ENCODE results near the gene TNS1. TPM values are rescaled to one million over a fixed set of nuclear protein-coding genes. Genes with fewer than 3 reads are reported as not detected.
A peak's percentile ranks its signal among the peaks of the same experiment; 100 is the strongest.

Gene TNS1
- total RNA-seq, 1 experiment from 2014 or later = 3.0 TPM

- Histone ChIP-seq H3K27ac (no peak overlapping the region), H3K27me3 (no peaks in the 10 kb centered on the region), H3K36me3 (no peaks in the 10 kb centered on the region), H3K4me3 (no peak overlapping the region), H3K9me3 (replicated peaks) (no peaks in the 10 kb centered on the region), H3K4me1 (peaks cover 9% of the 10 kb centered on the region)
- no peak for DNase-seq
Measured at GRCh38 chr2:217856159-217856558, 146.6 kb downstream of the TNS1 start.

DNA sequence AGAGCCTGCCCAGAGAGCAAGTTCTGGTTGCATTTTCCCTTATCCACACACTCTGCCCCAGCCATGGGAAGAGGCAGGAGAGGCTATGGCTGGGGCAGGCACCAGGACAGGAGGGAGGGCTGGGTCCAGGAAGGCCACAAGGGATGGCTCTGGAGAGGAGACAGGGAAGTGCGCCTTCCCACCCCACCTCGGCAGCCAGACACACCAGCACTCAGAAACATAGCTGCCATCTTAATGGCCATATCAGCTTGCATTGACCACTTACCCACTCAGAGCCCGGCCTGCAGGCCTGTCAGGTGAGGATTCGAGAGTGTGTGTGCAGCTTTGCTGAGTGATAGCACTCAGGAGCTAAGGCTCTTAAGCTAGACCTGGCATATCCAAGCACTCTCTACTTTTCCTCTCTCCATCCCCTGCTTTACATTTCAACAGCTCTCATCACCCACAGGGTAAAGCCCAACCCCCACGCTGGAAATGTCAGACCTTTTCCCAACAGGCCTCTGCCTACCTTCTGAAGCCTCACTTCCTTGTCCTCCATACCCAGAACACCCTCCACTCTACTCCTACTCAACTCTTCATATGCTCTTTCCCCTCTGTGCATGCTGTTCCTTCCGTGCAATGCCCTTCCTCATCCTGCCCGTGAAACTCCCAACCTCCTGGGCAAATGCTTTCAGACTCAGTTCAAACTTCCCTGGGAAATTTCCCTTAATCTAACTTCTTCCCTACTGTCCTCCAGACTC lies 147.9 kb downstream of the TNS1 start:
- no peaks in the 10 kb centered on the region for H3K9me3 ChIP-seq (replicated peaks)
- no peak for DNase-seq
- peaks cover 15% of the 10 kb centered on the region for H3K4me1 ChIP-seq
- no peaks in the 10 kb centered on the region for H3K36me3 ChIP-seq
- H3K4me3 ChIP-seq = no peak overlapping the region
- H3K27ac ChIP-seq = no peak overlapping the region
- no peaks in the 10 kb centered on the region for H3K27me3 ChIP-seq

- Histone ChIP-seq H3K9me3 (replicated peaks) (no peaks in the 10 kb centered on the region), H3K27me3 (no peaks in the 10 kb centered on the region), H3K4me1 (peaks cover 15% of the 10 kb centered on the region), H3K36me3 (no peaks in the 10 kb centered on the region), H3K27ac (no peak overlapping the region), H3K4me3 (no peak overlapping the region)
- DNase-seq = no peak
Measured at GRCh38 chr2:217853961-217854360, 148.8 kb downstream of the TNS1 start.

DNA sequence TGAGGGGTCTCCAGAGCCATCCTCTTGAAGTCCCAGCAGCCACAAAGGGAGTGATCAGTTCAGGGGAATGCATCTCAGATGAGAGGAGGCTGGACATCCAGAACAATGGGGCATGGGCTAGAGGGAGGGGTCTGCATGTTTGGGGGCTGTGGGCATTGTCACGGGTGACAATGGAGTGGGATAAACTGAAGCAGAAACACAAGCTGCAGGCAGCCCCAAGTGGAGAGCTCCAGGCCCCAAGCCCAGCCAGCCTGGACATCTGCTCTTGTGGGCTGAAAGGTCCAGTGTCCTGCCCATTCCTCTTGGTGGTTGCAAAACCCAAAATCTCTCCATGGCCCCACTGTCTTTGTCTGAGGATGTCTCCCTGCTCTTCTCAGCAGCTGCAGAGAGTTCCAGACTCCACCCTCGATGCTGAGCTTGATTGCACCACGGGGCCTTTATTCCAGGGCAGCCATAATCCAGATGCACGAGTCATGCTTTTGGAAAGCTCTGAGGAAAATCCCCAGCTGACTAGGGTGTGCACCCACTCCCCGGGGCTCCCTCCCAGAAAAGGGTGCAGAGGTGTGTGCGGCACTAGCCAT lies 149.4 kb downstream of the TNS1 start:
- no peak overlapping the region for H3K4me3 ChIP-seq
- DNase-seq = peak in 1 of 2 experiments; percentile 36
- H3K4me1 ChIP-seq = peaks cover 15% of the 10 kb centered on the region
- H3K36me3 ChIP-seq = no peaks in the 10 kb centered on the region
- no peaks in the 10 kb centered on the region for H3K27me3 ChIP-seq
- H3K27ac ChIP-seq = no peak overlapping the region
- H3K9me3 ChIP-seq (replicated peaks) = no peaks in the 10 kb centered on the region

GRCh38 chr2:217852555-217853211 lies 150.1 kb downstream of the TNS1 start:
- no peaks in the 10 kb centered on the region for H3K27me3 ChIP-seq
- H3K27ac ChIP-seq = no peak overlapping the region
- H3K4me1 ChIP-seq = peaks cover 15% of the 10 kb centered on the region
- H3K36me3 ChIP-seq = no peaks in the 10 kb centered on the region
- no peak for DNase-seq
- H3K9me3 ChIP-seq (replicated peaks) = no peaks in the 10 kb centered on the region
- H3K4me3 ChIP-seq = no peak overlapping the region

DNA sequence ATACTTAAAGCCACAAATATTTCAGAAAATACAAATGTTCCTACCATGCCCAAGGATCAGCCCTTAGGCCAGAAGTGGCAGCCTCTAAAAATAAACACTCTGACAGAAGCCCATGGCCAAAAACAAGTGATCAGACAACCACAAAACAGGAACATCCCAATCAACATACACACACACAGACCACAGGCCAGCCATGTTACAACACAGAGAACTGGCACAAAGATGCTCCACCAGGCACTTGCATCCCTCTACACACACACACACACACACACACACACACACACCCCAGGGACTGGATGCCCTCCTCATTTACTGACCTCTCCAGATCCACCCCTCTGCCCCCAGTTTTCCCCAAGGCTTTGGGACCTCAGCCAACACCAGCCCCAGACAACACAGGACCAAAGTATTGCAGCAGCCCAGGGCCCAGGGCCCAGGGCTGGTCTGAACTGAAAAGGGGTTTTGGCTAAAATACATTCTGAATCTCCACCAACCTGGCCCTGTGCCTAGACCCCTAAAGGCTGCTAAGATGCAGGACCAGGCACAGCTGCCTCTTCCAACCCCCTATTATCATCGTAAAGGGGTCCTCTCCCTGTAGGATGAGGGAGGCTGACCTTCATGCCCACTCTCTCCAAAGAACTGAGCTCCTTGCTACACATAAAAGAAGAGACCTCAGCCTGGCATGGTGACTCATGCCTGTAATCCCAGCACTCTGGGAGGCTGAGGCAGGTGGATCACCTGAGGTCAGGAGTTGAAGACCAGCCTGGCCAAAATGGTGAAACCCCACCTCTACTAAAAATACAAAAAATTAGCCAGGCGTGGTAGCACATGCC lies 151.4 kb downstream of the TNS1 start:
- H3K9me3 ChIP-seq (replicated peaks) = no peaks in the 10 kb centered on the region
- peaks cover 15% of the 10 kb centered on the region for H3K4me1 ChIP-seq
- H3K27me3 ChIP-seq = no peaks in the 10 kb centered on the region
- H3K4me3 ChIP-seq = no peak overlapping the region
- H3K36me3 ChIP-seq = no peaks in the 10 kb centered on the region
- H3K27ac ChIP-seq = no peak overlapping the region
- no peak for DNase-seq

DNA sequence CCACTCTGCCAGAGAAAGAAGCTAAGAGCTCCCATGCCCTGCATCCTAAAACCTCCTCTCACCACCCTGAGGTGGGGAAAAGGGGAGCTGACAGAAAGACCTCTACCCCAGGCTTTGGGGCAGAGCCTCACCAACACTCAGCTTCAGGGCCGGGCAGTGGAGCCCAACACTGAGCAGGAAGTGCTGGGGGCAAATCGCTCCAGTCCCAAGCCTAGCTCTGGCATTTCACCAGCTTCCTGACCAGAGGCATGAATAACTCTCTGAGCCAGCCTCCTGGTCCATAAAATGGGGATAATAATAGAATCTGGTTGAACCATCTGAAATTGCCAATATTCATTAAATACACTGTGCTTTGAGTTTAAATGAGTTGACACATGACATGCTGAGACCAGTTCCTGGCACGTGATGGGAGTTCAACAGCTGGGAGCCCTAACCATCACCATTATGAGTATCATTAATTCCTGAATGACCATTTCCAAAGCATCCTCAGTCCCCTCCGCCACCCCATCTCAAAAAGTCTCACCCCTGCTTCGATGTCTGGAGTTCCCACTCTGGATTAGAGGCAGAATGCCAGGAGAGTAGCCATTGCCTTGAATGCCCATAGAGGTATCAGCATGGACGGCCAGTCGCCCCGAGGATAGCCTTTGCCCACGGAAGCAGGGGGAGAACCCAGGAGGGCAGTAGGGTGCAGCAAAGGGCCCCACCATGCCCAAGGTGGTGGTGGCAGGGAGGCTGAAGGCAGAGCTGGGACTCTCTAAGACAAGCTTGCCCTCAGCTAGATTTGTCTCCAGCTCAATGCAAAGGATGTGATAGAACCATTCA lies 153.4 kb downstream of the TNS1 start:
- no peaks in the 10 kb centered on the region; the same call in 1 of the 2 replicates for H3K36me3 ChIP-seq
- H3K9me3 ChIP-seq (replicated peaks) = peaks cover 11% of the 10 kb centered on the region
- peaks cover 15% of the 10 kb centered on the region for H3K4me1 ChIP-seq
- no peak for DNase-seq
- H3K27me3 ChIP-seq = no peaks in the 10 kb centered on the region
- H3K4me3 ChIP-seq = peak overlapping the region; percentile 47
- peak overlapping the region; percentile 77 for H3K27ac ChIP-seq

DNA sequence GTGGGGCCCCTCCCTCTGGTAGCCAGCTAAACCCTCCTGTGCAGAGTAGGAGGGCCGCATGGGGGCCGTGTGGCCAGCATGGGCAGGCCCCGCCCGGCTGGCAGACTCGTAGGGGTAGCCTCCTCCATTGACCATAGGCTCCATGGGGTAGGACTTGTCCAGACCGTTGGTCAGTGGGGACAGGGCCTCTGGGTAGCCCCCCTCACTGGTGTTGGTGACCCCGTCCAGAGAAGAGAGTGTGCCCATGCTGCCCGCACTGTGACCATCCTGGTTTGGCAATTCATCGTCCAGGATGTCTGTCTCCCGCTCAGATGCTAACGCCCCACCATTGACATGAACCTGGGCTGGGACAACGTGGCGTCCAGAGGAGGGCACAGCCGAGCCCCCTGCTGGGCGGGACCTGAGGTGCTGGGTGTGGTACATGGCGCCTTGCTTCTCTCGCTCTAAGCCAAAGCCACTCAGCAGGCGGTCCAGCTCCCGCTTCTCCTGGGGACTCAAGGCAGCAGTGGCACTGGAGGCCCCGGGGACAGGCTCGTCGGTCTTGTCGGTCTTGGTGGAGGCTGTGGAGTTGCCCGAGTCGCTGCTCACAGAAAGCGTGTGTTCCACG lies 154.3 kb downstream of the TNS1 start:
- Histone ChIP-seq H3K4me1 (peaks cover 12% of the 10 kb centered on the region), H3K27ac (no peak overlapping the region)
- no peak for DNase-seq

DNA sequence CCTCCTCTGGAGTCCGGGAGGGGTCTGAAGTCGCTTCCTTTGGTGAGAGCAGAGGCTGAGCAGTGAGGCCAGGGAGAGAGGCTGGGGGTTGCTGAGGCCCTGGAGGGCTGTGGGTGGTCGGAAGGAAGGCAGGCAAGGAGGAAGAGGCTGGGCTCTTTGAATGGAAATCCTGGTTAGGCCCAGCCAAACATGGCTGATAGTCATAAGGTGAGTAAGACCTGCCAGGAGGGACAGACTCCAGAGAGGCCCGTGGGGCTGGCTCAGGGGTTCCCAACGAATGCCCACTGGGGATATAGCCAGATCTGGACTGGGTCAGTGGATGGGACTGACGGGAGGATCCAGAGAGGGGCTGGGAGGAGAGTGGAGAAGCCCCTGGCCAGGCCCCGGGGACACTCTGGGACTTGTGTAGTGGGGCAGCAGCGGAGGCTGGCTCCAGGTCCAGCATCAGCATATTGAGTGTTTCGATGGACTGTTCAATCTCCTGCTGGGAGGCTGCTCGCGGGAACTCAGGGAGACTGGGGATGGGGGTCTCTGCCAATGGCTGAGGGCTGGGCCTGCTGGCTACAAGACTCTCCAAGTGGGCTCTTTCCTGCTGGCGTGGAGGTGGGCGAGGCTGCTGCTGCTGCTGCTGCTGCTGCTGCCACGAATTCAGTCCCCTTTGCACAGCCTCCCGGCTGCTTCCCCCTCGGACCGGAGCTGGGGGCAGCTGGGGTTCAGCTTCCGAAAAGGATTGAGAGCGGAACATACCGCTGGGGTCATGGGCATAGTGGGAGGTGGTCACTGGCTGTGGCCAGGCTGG lies 155.0 kb downstream of the TNS1 start:
- Histone ChIP-seq H3K27me3 (no peaks in the 10 kb centered on the region), H3K4me1 (peaks cover 12% of the 10 kb centered on the region), H3K9me3 (replicated peaks) (peaks cover 11% of the 10 kb centered on the region), H3K27ac (no peak overlapping the region), H3K4me3 (no peak overlapping the region), H3K36me3 (no peaks in the 10 kb centered on the region; the same call in 1 of the 2 replicates)
- DNase-seq = no peak

More for the DNA sequence above, 154.3 kb downstream of the TNS1 start:
- H3K36me3 ChIP-seq = no peaks in the 10 kb centered on the region; the same call in 1 of the 2 replicates
- no peak overlapping the region for H3K4me3 ChIP-seq
- H3K27me3 ChIP-seq = no peaks in the 10 kb centered on the region
- peaks cover 11% of the 10 kb centered on the region for H3K9me3 ChIP-seq (replicated peaks)

DNA sequence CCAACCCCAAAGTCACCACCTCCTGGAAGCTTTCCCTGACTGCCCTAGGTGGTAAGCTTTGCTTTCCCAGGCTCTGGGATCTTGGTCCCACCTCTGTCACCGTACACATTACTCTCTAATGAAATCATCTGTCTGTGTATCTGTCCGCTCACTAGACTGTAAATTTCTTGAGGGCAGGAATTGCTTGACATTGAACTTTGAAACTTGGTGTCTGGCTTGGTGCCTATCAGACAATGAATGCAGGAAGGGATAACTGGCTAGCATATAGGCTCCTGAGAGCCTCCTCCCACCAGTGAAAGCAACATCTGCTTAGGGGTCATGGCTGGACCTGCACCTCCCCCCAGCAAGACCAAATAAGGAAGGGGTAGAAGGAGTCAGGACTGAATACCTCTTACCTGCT lies 155.7 kb downstream of the TNS1 start:
- no peak overlapping the region for H3K4me3 ChIP-seq
- H3K27me3 ChIP-seq = no peaks in the 10 kb centered on the region
- H3K27ac ChIP-seq = peak overlapping the region; percentile 74
- DNase-seq = no peak
- H3K9me3 ChIP-seq (replicated peaks) = peaks cover 11% of the 10 kb centered on the region
- no peaks in the 10 kb centered on the region; the same call in 1 of the 2 replicates for H3K36me3 ChIP-seq
- peaks cover 12% of the 10 kb centered on the region for H3K4me1 ChIP-seq

- H3K27ac ChIP-seq = peak overlapping the region; percentile 74
- no peaks in the 10 kb centered on the region for H3K27me3 ChIP-seq
- H3K4me1 ChIP-seq = peaks cover 8% of the 10 kb centered on the region
- H3K36me3 ChIP-seq = no peaks in the 10 kb centered on the region; the same call in 1 of the 2 replicates
- H3K4me3 ChIP-seq = no peak overlapping the region
- peak; percentile 61 for DNase-seq
- peaks cover 11% of the 10 kb centered on the region for H3K9me3 ChIP-seq (replicated peaks)
Measured at GRCh38 chr2:217846321-217846743, 156.5 kb downstream of the TNS1 start.

- H3K27ac ChIP-seq = no peak overlapping the region
- no peak overlapping the region for H3K4me3 ChIP-seq
- H3K9me3 ChIP-seq (replicated peaks) = peaks cover 11% of the 10 kb centered on the region
- no peaks in the 10 kb centered on the region for H3K27me3 ChIP-seq
- H3K4me1 ChIP-seq = no peaks in the 10 kb centered on the region
- no peaks in the 10 kb centered on the region; the same call in 1 of the 2 replicates for H3K36me3 ChIP-seq
- DNase-seq = no peak
Measured at GRCh38 chr2:217845301-217845700, 157.5 kb downstream of the TNS1 start.

GRCh38 chr2:217844696-217845095 lies 158.1 kb downstream of the TNS1 start:
- no peaks in the 10 kb centered on the region for H3K4me1 ChIP-seq
- no peak overlapping the region for H3K4me3 ChIP-seq
- no peak for DNase-seq
- no peaks in the 10 kb centered on the region; the same call in 1 of the 2 replicates for H3K36me3 ChIP-seq
- no peak overlapping the region for H3K27ac ChIP-seq
- peaks cover 11% of the 10 kb centered on the region for H3K9me3 ChIP-seq (replicated peaks)
- H3K27me3 ChIP-seq = no peaks in the 10 kb centered on the region
